HuH-7 (cell line): ENCODE measurements around the gene AOX1.
"Not testable (repeated sequence)": the region's sequence is repeated elsewhere in the genome, so short reads cannot be mapped to it uniquely, and the experiment has no call there.

Source experiments
- DNase-seq: peaks from one replicate; pipeline ENCODE4 v3.0.0; 2011; ENCODE audit warnings: low spot score

Gene AOX1

GRCh38 chr2:200603972-200604371, 18.2 kb downstream of the AOX1 start:
- DNase-seq: no peak

- no peak for DNase-seq
Observed at GRCh38 chr2:200604571-200605255, 18.9 kb downstream of the AOX1 start.

- DNase-seq: no peak
Observed at GRCh38 chr2:200608341-200609027, 22.7 kb downstream of the AOX1 start.

GRCh38 chr2:200609028-200609614, 23.3 kb downstream of the AOX1 start:
- DNase-seq: no peak

GRCh38 chr2:200610217-200610616, 24.4 kb downstream of the AOX1 start:
- DNase-seq: not testable (repeated sequence)

- no peak for DNase-seq
Observed at GRCh38 chr2:200613692-200614091, 27.9 kb downstream of the AOX1 start.

- no peak for DNase-seq
Observed at GRCh38 chr2:200614249-200614648, 28.4 kb downstream of the AOX1 start.

- no peak for DNase-seq
Observed at GRCh38 chr2:200615247-200615646, 29.4 kb downstream of the AOX1 start.

GRCh38 chr2:200616193-200616592, 30.4 kb downstream of the AOX1 start:
- DNase-seq: no peak

- DNase-seq: no peak
Observed at GRCh38 chr2:200616656-200617055, 30.8 kb downstream of the AOX1 start.

GRCh38 chr2:200617156-200618053, 31.6 kb downstream of the AOX1 start:
- DNase-seq: no peak

- DNase-seq: no peak
Observed at GRCh38 chr2:200618054-200618419, 32.2 kb downstream of the AOX1 start.

- no peak for DNase-seq
Observed at GRCh38 chr2:200618590-200619021, 32.8 kb downstream of the AOX1 start.

- DNase-seq: no peak
Observed at GRCh38 chr2:200619279-200619678, 33.5 kb downstream of the AOX1 start.

- no peak for DNase-seq
Observed at GRCh38 chr2:200620606-200621390, 35.0 kb downstream of the AOX1 start.

GRCh38 chr2:200622106-200622505, 36.3 kb downstream of the AOX1 start:
- DNase-seq: no peak

GRCh38 chr2:200624026-200624425, 38.2 kb downstream of the AOX1 start:
- DNase-seq: no peak

- DNase-seq: no peak
Observed at GRCh38 chr2:200624658-200625057, 38.8 kb downstream of the AOX1 start.

GRCh38 chr2:200625282-200625681, 39.5 kb downstream of the AOX1 start:
- DNase-seq: no peak

- DNase-seq: no peak
Observed at GRCh38 chr2:200625958-200626363, 40.1 kb downstream of the AOX1 start.

- DNase-seq: no peak
Observed at GRCh38 chr2:200627110-200627770, 41.4 kb downstream of the AOX1 start.
